ENCODE data around the gene PFN4. TPM values are rescaled to one million over a fixed set of nuclear protein-coding genes. Genes with fewer than 3 reads are reported as not detected.

Gene PFN4
- total and polyA plus RNA-seq, 4 experiments from 2014 or later = not detected

DNA sequence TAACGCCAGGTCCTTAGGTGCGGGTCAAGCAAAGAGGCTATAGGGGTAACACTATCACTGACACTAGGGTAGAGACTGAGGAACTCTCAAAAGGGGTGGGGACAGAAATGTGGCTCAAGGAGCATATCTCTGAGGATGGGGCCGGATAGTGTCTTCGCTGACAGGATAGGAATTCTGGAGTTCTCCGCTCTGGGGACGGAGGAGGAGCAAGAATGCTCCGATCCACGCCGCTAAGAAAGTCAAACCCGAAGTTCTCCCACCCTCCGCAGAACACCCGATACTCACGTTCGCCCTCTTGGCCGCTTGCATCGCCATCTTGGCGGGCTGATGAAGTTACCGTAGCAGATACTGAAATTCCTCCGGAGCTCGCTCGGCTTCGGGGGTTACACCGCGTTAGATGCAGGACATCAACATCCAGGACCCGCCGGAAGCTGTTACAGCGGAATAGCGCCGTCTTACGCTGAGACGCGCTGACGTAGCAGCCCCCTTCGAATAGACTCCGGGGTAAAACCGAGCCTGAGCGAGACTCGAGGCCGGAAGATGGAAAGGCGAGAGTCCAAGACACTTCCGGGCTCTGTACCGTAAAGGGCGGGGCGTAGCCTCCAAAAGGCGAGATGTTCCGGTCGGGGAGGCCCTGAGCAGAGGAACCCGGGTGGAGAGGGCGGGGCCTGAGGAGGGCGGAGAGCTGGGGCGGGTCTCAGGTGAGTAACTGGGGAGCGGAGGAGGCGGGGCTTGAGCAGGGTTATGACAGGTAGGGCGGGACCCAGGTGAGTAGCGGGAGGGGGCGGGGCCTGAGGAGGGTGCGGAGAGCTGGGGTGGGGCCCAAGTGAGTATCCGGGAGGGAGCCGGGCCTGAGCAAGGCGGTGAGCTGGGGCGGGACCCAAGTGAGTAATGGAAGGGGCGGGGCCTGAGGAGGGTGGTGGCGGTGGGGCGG is 47.0 kb downstream of the PFN4 start, which contains the start of gene SF3B6:
Gene SF3B6, minus strand, starts transcription at position 412 of the 934 bp plus-strand sequence. Its CDS starts 97 bp downstream, at position 315.
- peak within 1 kb of the TSS; percentile 89 for H3K27ac ChIP-seq (ENCODE audit: low read depth, low read length)
- POLR2A ChIA-PET (ENCODE audit: partially characterized antibody) = interaction anchor here (0.7 to 3.7 kb wide), 12 partner anchors 9 to 284 kb away, joined by 3 to 124 read pairs (median 10); partner anchors contain the start of genes ATAD2B, FAM228B, FKBP1B and PFN4
- Mint-ChIP-seq H3K4me3 (peak within 1 kb of the TSS; percentile 98 to 100 (median 99)), H3K4me1 (peaks cover 24 to 48% (median 32%) of the 10 kb centered on the region in 4 donors), H3K27me3 (no peaks in the 10 kb centered on the region), H3K36me3 (peaks cover 8 to 36% of the 10 kb centered on the region in 2 donors), H3K9me3 (no peaks in the 10 kb centered on the region), H3K27ac (peak within 1 kb of the TSS; percentile 96 to 100 (median 99))
- peaks cover 28% of the 10 kb centered on the region for H3K4me1 ChIP-seq (ENCODE audit: insufficient read depth, low read length)
- DNase-seq = peak; percentile 99 to 100 (median 99)
- CTCF ChIA-PET (ENCODE audit: partially characterized antibody) = interaction anchor here (0.9 to 2.0 kb wide), 5 partner anchors 9 to 252 kb away, joined by 3 to 16 read pairs (median 6); partner anchors contain the start of genes ATAD2B, TP53I3 and WDCP
- H3K27me3 ChIP-seq (ENCODE audit: insufficient read depth, low read length) = no peaks in the 10 kb centered on the region
- H3K9me3 ChIP-seq (ENCODE audit: control insufficient read depth in 1 of 2, low read length in 2 of 2) = no peaks in the 10 kb centered on the region
- H3K4me3 ChIP-seq (ENCODE audit: low read length in 2 of 2) = peak within 1 kb of the TSS; percentile 87 to 94
- intact Hi-C loops (cut with micrococcal nuclease) = loop anchor here (1.0 to 5.0 kb wide), 6 partner anchors 8 to 717 kb away; partner anchors contain the start of genes ATAD2B, CENPO, ITSN2 and PTRHD1
- H3K36me3 ChIP-seq (ENCODE audit: insufficient read depth, low read length) = peaks cover 9% of the 10 kb centered on the region

DNA sequence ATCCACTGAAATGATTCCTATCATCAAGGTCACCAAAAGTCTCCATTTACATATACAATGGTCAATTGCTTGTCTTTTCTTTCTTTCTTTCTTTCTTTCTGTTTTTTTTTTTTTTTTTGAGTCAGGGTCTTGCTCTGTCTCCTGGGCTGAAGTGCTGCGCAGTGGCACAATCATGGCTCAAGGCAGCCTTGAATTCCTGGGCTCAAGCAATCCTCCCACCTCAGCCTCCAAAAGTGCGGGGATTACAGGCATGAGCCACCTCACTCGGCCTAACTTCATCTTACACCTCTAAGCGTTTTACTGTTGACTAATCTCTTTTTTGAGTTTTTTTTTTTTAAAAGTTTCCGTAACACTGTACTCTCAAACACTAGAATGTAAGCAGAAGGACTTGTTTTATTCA is 47.9 kb downstream of the PFN4 start:
- Histone ChIP-seq H3K27me3 (ENCODE audit: insufficient read depth, low read length) (no peaks in the 10 kb centered on the region), H3K4me3 (ENCODE audit: low read length in 2 of 2) (peak overlapping the region in 1 of 2 donors; percentile 87), H3K4me1 (ENCODE audit: insufficient read depth, low read length) (peaks cover 28% of the 10 kb centered on the region), H3K27ac (ENCODE audit: low read depth, low read length) (peak overlapping the region; percentile 89), H3K36me3 (ENCODE audit: insufficient read depth, low read length) (peaks cover 13% of the 10 kb centered on the region), H3K9me3 (ENCODE audit: control insufficient read depth in 1 of 2, low read length in 2 of 2) (no peaks in the 10 kb centered on the region)
- no peaks in the 10 kb centered on the region for H3K9me3 Mint-ChIP-seq
- H3K4me1 Mint-ChIP-seq = peaks cover 24 to 48% (median 32%) of the 10 kb centered on the region in 4 donors
- intact Hi-C loops (cut with micrococcal nuclease) = loop anchor here (5.0 kb wide), 1 partner anchor 133 kb away; the partner anchor contains the start of gene UBXN2A
- H3K4me3 Mint-ChIP-seq = peak overlapping the region; percentile 98 to 100 (median 99)
- H3K36me3 Mint-ChIP-seq = peaks cover 6 to 39% of the 10 kb centered on the region in 2 donors
- peak overlapping the region; percentile 96 to 100 (median 99) for H3K27ac Mint-ChIP-seq
- H3K27me3 Mint-ChIP-seq = no peaks in the 10 kb centered on the region
- CTCF ChIA-PET (ENCODE audit: partially characterized antibody) = interaction anchor here (0.7 kb wide), 1 partner anchor 326 kb away, joined by 3 read pairs; no protein-coding TSS in a partner anchor
- POLR2A ChIA-PET (ENCODE audit: partially characterized antibody) = interaction anchor here (2.4 to 3.7 kb wide), 3 partner anchors 25 to 149 kb away, joined by 15 to 124 read pairs (median 23); partner anchors contain the start of genes ATAD2B, FKBP1B and UBXN2A
- DNase-seq = no peak

DNA sequence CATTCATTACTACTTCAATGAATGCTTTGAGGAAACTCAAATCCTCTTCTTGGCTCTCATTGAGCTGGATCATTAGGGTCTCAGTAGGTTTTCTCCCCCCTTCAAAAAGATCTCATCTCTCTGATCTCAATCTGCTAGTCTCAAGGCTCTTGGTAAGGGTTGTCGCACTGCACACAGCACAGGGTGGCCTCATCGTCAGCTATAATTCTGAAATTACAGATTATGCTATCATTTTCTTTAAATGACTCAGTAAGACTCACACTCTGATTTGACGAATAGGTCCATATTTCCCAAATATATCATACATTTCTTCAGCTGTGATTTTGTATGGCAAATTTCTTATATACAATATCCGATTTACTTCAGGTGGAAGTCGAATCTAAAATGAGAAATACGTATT is 49.3 kb downstream of the PFN4 start:
- ChIA-PET POLR2A (ENCODE audit: partially characterized antibody) (interaction anchor here (1.4 kb wide), 1 partner anchor 147 kb away, joined by 6 read pairs; the partner anchor contains the start of gene ATAD2B), CTCF (ENCODE audit: partially characterized antibody) (interaction anchor here (0.9 to 1.8 kb wide), 4 partner anchors 10 to 147 kb away, joined by 3 to 7 read pairs (median 7); partner anchors contain the start of genes ATAD2B and TP53I3)
- intact Hi-C loops (cut with micrococcal nuclease) = no loop called here
- Histone ChIP-seq H3K4me1 (ENCODE audit: insufficient read depth, low read length) (peaks cover 28% of the 10 kb centered on the region), H3K27ac (ENCODE audit: low read depth, low read length) (no peak overlapping the region), H3K9me3 (ENCODE audit: control insufficient read depth in 1 of 2, low read length in 2 of 2) (no peaks in the 10 kb centered on the region), H3K27me3 (ENCODE audit: insufficient read depth, low read length) (no peaks in the 10 kb centered on the region), H3K4me3 (ENCODE audit: low read length in 2 of 2) (no peak overlapping the region), H3K36me3 (ENCODE audit: insufficient read depth, low read length) (peaks cover 28% of the 10 kb centered on the region)
- Mint-ChIP-seq H3K27ac (peak overlapping the region in 3 of 7 donors; percentile 3 to 68 (median 42)), H3K4me1 (peaks cover 24 to 48% (median 34%) of the 10 kb centered on the region in 4 donors), H3K36me3 (peaks cover 6 to 54% of the 10 kb centered on the region in 2 donors), H3K9me3 (no peaks in the 10 kb centered on the region), H3K4me3 (peak overlapping the region in 3 of 8 donors; percentile 17 to 36 (median 32)), H3K27me3 (no peaks in the 10 kb centered on the region)
- no peak for DNase-seq

DNA sequence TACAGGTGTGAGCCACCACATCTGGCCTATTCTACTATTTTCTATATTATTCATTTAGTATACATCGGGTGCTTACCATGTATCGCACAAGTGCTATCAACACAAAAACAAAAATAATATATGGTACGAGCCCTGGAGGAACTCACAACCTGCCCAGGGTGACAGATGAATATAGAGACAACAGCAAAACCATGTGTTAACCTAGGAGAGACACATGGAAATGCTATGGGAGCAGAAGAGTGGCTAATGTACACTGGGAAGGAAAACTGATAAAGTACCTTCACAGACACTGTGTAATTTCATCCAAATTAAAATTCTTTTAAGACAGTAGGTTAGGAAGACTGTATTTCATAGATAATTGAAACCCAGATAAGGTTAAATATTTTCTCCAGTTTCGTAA is 50.9 kb downstream of the PFN4 start:
- peaks cover 11 to 67% of the 10 kb centered on the region in 2 donors for H3K36me3 Mint-ChIP-seq

DNA sequence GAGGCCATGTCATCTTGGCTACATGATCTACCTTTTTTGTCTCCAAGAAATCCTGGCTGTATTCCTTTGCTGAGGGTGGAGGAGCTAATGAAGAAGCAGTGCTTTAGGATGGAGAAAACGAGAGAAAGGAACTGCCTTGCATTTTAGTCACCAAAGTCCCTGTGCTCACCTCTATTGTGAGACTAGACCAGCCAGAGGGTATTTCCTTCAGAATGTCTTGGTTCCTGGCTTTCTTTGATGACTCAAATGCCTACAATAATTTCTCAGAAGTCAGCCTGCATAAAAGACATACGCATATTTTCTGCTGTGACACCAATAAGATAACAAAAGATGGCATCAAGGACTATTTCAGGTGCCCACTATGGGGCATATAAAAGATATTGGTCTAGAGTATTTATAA is 57.8 kb downstream of the PFN4 start:
- H3K4me3 Mint-ChIP-seq = no peak overlapping the region
- Histone ChIP-seq H3K27me3 (ENCODE audit: insufficient read depth, low read length) (no peaks in the 10 kb centered on the region), H3K36me3 (ENCODE audit: insufficient read depth, low read length) (peaks cover 32% of the 10 kb centered on the region), H3K4me1 (ENCODE audit: insufficient read depth, low read length) (no peaks in the 10 kb centered on the region), H3K9me3 (ENCODE audit: control insufficient read depth in 1 of 2, low read length in 2 of 2) (no peaks in the 10 kb centered on the region), H3K27ac (ENCODE audit: low read depth, low read length) (no peak overlapping the region), H3K4me3 (ENCODE audit: low read length in 2 of 2) (no peak overlapping the region)
- POLR2A ChIA-PET (ENCODE audit: partially characterized antibody) = interaction anchor here (2.5 to 2.8 kb wide), 2 partner anchors 11 to 18 kb away, joined by 9 to 15 read pairs; partner anchors contain the start of genes SF3B6 and WDCP
- no peak overlapping the region for H3K27ac Mint-ChIP-seq
- no peaks in the 10 kb centered on the region for H3K9me3 Mint-ChIP-seq
- no peak for DNase-seq
- intact Hi-C loops (cut with micrococcal nuclease) = no loop called here
- peaks cover 0 to 5% (median 0%) of the 10 kb centered on the region in 4 donors for H3K4me1 Mint-ChIP-seq
- CTCF ChIA-PET (ENCODE audit: partially characterized antibody) = interaction anchor here (1.3 kb wide), 1 partner anchor 138 kb away, joined by 5 read pairs; the partner anchor contains the start of gene ATAD2B
- H3K36me3 Mint-ChIP-seq = peaks cover 7 to 45% of the 10 kb centered on the region in 2 donors
- peaks cover 0 to 3% of the 10 kb centered on the region in 2 donors for H3K27me3 Mint-ChIP-seq

More for the DNA sequence above, 50.9 kb downstream of the PFN4 start:
- ChIA-PET POLR2A (ENCODE audit: partially characterized antibody) (no interaction called here), CTCF (ENCODE audit: partially characterized antibody) (interaction anchor here (1.6 to 1.8 kb wide), 2 partner anchors 11 to 145 kb away, joined by 7 read pairs; partner anchors contain the start of gene ATAD2B)
- intact Hi-C loops (cut with micrococcal nuclease) = no loop called here
- peaks cover 20% of the 10 kb centered on the region for H3K4me1 ChIP-seq (ENCODE audit: insufficient read depth, low read length)
- peaks cover 36% of the 10 kb centered on the region for H3K36me3 ChIP-seq (ENCODE audit: insufficient read depth, low read length)
- Mint-ChIP-seq H3K27me3 (no peaks in the 10 kb centered on the region), H3K27ac (no peak overlapping the region), H3K4me1 (peaks cover 20 to 40% (median 25%) of the 10 kb centered on the region in 4 donors), H3K9me3 (no peaks in the 10 kb centered on the region), H3K4me3 (no peak overlapping the region)
- H3K9me3 ChIP-seq (ENCODE audit: control insufficient read depth in 1 of 2, low read length in 2 of 2) = no peaks in the 10 kb centered on the region
- no peaks in the 10 kb centered on the region for H3K27me3 ChIP-seq (ENCODE audit: insufficient read depth, low read length)
- H3K27ac ChIP-seq (ENCODE audit: low read depth, low read length) = no peak overlapping the region
- DNase-seq = no peak
- H3K4me3 ChIP-seq (ENCODE audit: low read length in 2 of 2) = no peak overlapping the region

Measured in CD4-positive, alpha-beta memory T cell (primary cell).